Lower leg skin (tissue), 3 donors: Measurements from ENCODE around the gene TRPC4AP.

ENCODE experiments used
- POLR2A ChIP-seq, 2 donors: fragments of 450-650 bp; IDR thresholded peaks; one replicate each; pipeline ENCODE4 v1.6.1; 2016 to 2017; ENCODE audit warnings: antibody characterized with exemption in 2 of 2, mild to moderate bottlenecking in 1 of 2, moderate library complexity in 1 of 2
- TF ChIP-seq, protein P1 (sequence below), 3 donors: fragments of 450-650 bp; IDR thresholded peaks; one replicate each; pipeline ENCODE4 v1.5.1; 2016; ENCODE audit warnings: antibody characterized with exemption in 3 of 3, mild to moderate bottlenecking in 3 of 3, moderate library complexity in 2 of 3

DNA sequence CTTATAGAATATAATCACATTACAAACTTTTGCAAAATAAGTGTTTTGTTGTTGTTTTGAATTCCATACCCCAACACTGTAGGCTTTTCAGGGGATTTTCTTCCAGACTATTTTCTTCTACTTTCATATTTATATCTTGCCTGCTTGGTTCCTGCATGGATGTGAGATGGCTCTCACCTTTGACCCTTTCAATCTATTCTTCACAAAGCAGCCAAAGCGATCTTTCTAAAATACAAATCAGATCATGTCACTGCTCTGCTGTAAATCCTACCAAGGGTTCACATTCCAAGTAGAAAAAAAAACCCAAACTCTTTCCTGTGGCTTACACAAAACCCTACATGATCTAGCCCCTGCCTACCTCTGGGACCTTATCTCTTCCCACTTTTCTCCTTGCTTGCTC is 25.0 kb upstream of the TRPC4AP start:
- no peak for TF ChIP-seq POLR2A (IDR thresholded peaks at IDR 0.05)
- TF ChIP-seq, protein P1, sequence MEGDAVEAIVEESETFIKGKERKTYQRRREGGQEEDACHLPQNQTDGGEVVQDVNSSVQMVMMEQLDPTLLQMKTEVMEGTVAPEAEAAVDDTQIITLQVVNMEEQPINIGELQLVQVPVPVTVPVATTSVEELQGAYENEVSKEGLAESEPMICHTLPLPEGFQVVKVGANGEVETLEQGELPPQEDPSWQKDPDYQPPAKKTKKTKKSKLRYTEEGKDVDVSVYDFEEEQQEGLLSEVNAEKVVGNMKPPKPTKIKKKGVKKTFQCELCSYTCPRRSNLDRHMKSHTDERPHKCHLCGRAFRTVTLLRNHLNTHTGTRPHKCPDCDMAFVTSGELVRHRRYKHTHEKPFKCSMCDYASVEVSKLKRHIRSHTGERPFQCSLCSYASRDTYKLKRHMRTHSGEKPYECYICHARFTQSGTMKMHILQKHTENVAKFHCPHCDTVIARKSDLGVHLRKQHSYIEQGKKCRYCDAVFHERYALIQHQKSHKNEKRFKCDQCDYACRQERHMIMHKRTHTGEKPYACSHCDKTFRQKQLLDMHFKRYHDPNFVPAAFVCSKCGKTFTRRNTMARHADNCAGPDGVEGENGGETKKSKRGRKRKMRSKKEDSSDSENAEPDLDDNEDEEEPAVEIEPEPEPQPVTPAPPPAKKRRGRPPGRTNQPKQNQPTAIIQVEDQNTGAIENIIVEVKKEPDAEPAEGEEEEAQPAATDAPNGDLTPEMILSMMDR (IDR thresholded peaks at IDR 0.05) = no peak
